ENCODE measurements around the gene MMAB. TPM values are rescaled to one million over a fixed set of nuclear protein-coding genes. Genes with fewer than 3 reads are reported as not detected.

The MMAB gene
- total and polyA plus RNA-seq, 2 donors (not counting 1 experiment from before 2014, with no cell fraction given): 36.8 to 56.1 TPM

DNA sequence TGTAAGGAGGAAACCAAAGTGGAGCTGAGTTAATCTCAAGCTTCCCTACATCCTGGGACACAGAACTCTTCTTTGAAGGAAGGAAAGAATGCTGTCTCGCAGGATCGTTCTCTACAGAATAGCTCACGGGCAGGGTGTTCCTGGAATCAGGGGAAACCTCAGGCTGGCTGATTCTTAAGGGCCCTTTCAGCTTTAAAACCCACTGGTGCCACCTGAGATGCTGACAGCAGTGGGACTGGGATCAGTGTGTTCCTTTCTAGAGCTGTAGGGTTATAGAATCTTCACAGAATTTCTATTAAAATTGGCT, 48.1 kb downstream of the MMAB start:
- H2AFZ ChIP-seq (ENCODE audit: low read length): no peak overlapping the region
- no peak overlapping the region for H3K4me2 ChIP-seq (ENCODE audit: extremely low read depth, insufficient read depth, low read length)
- no peaks in the 10 kb centered on the region for H4K20me1 ChIP-seq (ENCODE audit: control insufficient read depth, extremely low read depth, insufficient read depth, low read length)
- H3K27me3 ChIP-seq (ENCODE audit: control insufficient read depth, insufficient read depth, low read length): no peaks in the 10 kb centered on the region
- TF ChIP-seq, protein P1, sequence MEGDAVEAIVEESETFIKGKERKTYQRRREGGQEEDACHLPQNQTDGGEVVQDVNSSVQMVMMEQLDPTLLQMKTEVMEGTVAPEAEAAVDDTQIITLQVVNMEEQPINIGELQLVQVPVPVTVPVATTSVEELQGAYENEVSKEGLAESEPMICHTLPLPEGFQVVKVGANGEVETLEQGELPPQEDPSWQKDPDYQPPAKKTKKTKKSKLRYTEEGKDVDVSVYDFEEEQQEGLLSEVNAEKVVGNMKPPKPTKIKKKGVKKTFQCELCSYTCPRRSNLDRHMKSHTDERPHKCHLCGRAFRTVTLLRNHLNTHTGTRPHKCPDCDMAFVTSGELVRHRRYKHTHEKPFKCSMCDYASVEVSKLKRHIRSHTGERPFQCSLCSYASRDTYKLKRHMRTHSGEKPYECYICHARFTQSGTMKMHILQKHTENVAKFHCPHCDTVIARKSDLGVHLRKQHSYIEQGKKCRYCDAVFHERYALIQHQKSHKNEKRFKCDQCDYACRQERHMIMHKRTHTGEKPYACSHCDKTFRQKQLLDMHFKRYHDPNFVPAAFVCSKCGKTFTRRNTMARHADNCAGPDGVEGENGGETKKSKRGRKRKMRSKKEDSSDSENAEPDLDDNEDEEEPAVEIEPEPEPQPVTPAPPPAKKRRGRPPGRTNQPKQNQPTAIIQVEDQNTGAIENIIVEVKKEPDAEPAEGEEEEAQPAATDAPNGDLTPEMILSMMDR (conservative IDR thresholded peaks at IDR 0.05 in 1 of 2, IDR thresholded peaks at IDR 0.05 in 1 of 2; ENCODE audit: low read depth in 1 of 2, low read length in 2 of 2): no peak
- TF ChIP-seq EZH2 (IDR thresholded peaks at IDR 0.05; ENCODE audit: low read length, missing control alignments): no peak
- H3K27ac ChIP-seq (ENCODE audit: insufficient read depth, low read length): no peak overlapping the region
- peaks cover 22% of the 10 kb centered on the region for H3K36me3 ChIP-seq (ENCODE audit: control insufficient read depth, insufficient read depth, low read length)
- no peaks in the 10 kb centered on the region for H3K79me2 ChIP-seq (ENCODE audit: control insufficient read depth, insufficient read depth, low read length)
- DNase-seq (ENCODE audit: low read depth in 2 of 2): no peak
- H3K9me3 ChIP-seq (ENCODE audit: control insufficient read depth, insufficient read depth, low read depth, low read length): no peaks in the 10 kb centered on the region
- H3K4me1 ChIP-seq (ENCODE audit: control insufficient read depth, extremely low read depth, insufficient read depth, low read length): no peaks in the 10 kb centered on the region
- no peak overlapping the region for H3K4me3 ChIP-seq (replicated peaks in 1 of 4; ENCODE audit: control extremely low read depth in 1 of 4, insufficient read depth in 1 of 4, low read depth in 3 of 4, low read length in 4 of 4)
- H3K9ac ChIP-seq (ENCODE audit: insufficient read depth, low read length): no peak overlapping the region

DNA sequence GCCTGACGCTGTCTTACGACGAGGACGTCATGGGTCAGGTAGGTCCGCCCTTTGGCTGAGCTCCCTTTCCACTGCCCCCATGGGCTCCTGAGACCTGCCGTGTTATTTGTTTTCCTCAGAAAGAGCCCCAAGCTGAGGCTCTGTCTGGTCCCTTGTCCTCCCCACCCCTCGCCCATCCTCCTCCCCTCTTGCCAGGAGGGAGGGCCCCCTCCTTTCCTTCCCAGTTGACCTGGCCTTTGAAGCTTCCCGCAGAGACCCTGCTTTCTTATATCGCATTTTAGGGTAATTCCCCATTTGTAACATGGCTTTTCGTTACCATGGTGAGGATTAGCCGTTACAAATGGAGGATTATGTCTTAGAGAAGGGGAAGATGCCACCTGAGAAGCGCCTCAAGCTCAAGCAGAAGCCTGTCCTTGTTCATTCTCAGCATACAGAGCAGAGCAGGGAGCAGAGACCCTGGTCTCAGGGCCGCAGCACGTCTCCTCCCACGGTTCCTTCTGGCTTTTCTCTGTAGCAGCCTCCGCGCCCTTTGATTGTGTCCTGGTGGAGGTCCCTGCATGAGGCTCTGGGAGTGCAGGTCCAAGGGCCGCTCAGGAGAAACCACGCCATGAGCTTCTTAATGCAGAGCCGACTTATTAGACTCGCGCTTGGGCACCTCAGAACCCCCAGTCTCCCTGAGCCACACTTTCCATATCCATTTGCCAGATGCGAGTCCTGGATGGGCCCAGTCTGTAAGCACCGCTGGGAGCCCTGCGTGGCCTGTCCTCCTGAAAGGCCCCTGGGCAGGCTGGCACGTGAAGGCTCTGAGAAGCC, 48.6 kb downstream of the MMAB start:
- Histone ChIP-seq H3K27ac (ENCODE audit: insufficient read depth, low read length) (no peak overlapping the region), H3K36me3 (ENCODE audit: control insufficient read depth, insufficient read depth, low read length) (peaks cover 22% of the 10 kb centered on the region), H4K20me1 (ENCODE audit: control insufficient read depth, extremely low read depth, insufficient read depth, low read length) (no peaks in the 10 kb centered on the region), H3K9me3 (ENCODE audit: control insufficient read depth, insufficient read depth, low read depth, low read length) (no peaks in the 10 kb centered on the region), H3K27me3 (ENCODE audit: control insufficient read depth, insufficient read depth, low read length) (no peaks in the 10 kb centered on the region), H3K79me2 (ENCODE audit: control insufficient read depth, insufficient read depth, low read length) (no peaks in the 10 kb centered on the region), H3K9ac (ENCODE audit: insufficient read depth, low read length) (no peak overlapping the region), H2AFZ (ENCODE audit: low read length) (no peak overlapping the region), H3K4me3 (replicated peaks in 1 of 4; ENCODE audit: control extremely low read depth in 1 of 4, insufficient read depth in 1 of 4, low read depth in 3 of 4, low read length in 4 of 4) (no peak overlapping the region), H3K4me1 (ENCODE audit: control insufficient read depth, extremely low read depth, insufficient read depth, low read length) (peaks cover under 1% of the 10 kb centered on the region), H3K4me2 (ENCODE audit: extremely low read depth, insufficient read depth, low read length) (no peak overlapping the region)
- DNase-seq (ENCODE audit: low read depth in 2 of 2): no peak
- TF ChIP-seq, protein P1 (conservative IDR thresholded peaks at IDR 0.05 in 1 of 2, IDR thresholded peaks at IDR 0.05 in 1 of 2; ENCODE audit: low read depth in 1 of 2, low read length in 2 of 2): no peak
- no peak for TF ChIP-seq EZH2 (IDR thresholded peaks at IDR 0.05; ENCODE audit: low read length, missing control alignments)

DNA sequence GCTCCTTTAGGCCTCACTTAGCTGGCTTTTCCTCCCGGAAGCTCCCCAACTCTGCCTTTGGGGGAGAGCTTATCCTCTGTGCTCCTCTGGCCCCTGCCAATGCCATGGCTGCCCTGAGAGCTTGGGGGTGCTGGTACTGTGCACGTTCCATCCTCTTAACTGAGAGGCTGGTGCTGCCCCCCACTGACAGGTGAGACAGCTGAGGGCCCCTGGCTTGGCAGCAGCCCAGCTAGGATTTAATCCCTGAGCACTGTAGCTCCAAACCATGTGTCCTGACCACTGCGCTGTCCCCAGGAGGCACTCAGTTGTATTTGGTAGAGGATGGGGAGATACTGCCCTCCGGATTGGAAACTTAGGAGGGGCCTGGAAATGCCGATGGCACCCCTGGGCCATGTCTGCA, 49.8 kb downstream of the MMAB start:
- no peaks in the 10 kb centered on the region for H4K20me1 ChIP-seq (ENCODE audit: control insufficient read depth, extremely low read depth, insufficient read depth, low read length)
- TF ChIP-seq, protein P1 (conservative IDR thresholded peaks at IDR 0.05 in 1 of 2, IDR thresholded peaks at IDR 0.05 in 1 of 2; ENCODE audit: low read depth in 1 of 2, low read length in 2 of 2): no peak
- TF ChIP-seq EZH2 (IDR thresholded peaks at IDR 0.05; ENCODE audit: low read length, missing control alignments): no peak
- no peaks in the 10 kb centered on the region for H3K27me3 ChIP-seq (ENCODE audit: control insufficient read depth, insufficient read depth, low read length)
- peaks cover 22% of the 10 kb centered on the region for H3K36me3 ChIP-seq (ENCODE audit: control insufficient read depth, insufficient read depth, low read length)
- H3K9me3 ChIP-seq (ENCODE audit: control insufficient read depth, insufficient read depth, low read depth, low read length): no peaks in the 10 kb centered on the region
- H2AFZ ChIP-seq (ENCODE audit: low read length): no peak overlapping the region
- H3K9ac ChIP-seq (ENCODE audit: insufficient read depth, low read length): no peak overlapping the region
- H3K27ac ChIP-seq (ENCODE audit: insufficient read depth, low read length): no peak overlapping the region
- H3K4me2 ChIP-seq (ENCODE audit: extremely low read depth, insufficient read depth, low read length): no peak overlapping the region
- H3K4me1 ChIP-seq (ENCODE audit: control insufficient read depth, extremely low read depth, insufficient read depth, low read length): peaks cover 7% of the 10 kb centered on the region
- H3K79me2 ChIP-seq (ENCODE audit: control insufficient read depth, insufficient read depth, low read length): no peaks in the 10 kb centered on the region
- H3K4me3 ChIP-seq (replicated peaks in 1 of 4; ENCODE audit: control extremely low read depth in 1 of 4, insufficient read depth in 1 of 4, low read depth in 3 of 4, low read length in 4 of 4): no peak overlapping the region
- no peak for DNase-seq (ENCODE audit: low read depth in 2 of 2)

Data from fibroblast of lung (primary cell).